GM12878 (cell line): ENCODE measurements around the gene TMEM229B.

Experiments
- CTCF ChIP-seq, 3 experiments: IDR thresholded peaks in 2 of 3; conservative IDR thresholded peaks in 1 of 3; 2 replicates each; pipeline ENCODE4 v1.5.1; 2011; ENCODE audit warnings: low read depth in 3 of 3, low read length in 3 of 3, mild to moderate bottlenecking in 3 of 3, control low read depth in 2 of 3, moderate library complexity in 2 of 3, inconsistent platforms in 1 of 3, mixed read lengths in 1 of 3; ENCODE audit not compliant: control insufficient read depth in 2 of 3, insufficient read depth in 1 of 3; ENCODE audit errors: extremely low read depth in 1 of 3
- NFIC ChIP-seq: IDR thresholded peaks from 2 replicates; pipeline ENCODE4 v1.6.1; 2012; ENCODE audit warnings: low read depth, mild to moderate bottlenecking, inconsistent platforms, low read length, moderate library complexity
- NR2C1 ChIP-seq: fragments of 450-650 bp; IDR thresholded peaks from 2 replicates; pipeline ENCODE4 v1.6.1; 2017; ENCODE audit warnings: antibody characterized with exemption, mild to moderate bottlenecking, moderate library complexity
- RAD21 ChIP-seq: IDR thresholded peaks from 2 replicates; pipeline ENCODE4 v1.6.1; 2011; ENCODE audit warnings: mild to moderate bottlenecking, low read depth, low read length, moderate library complexity; ENCODE audit not compliant: insufficient read depth
- RELA ChIP-seq: fragments of 450-650 bp; IDR thresholded peaks from 2 replicates; pipeline ENCODE4 v1.8.0; 2014; ENCODE audit warnings: borderline replicate concordance; ENCODE audit not compliant: partially characterized antibody
- TAF1 ChIP-seq: IDR thresholded peaks from 2 replicates; pipeline ENCODE4 v1.6.1; 2011; ENCODE audit warnings: mild to moderate bottlenecking, low read depth, low read length, borderline replicate concordance
- ZNF24 ChIP-seq: fragments of 450-650 bp; IDR thresholded peaks from 2 replicates; pipeline ENCODE4 v1.6.1; 2017; ENCODE audit warnings: antibody characterized with exemption, mild to moderate bottlenecking

DNA sequence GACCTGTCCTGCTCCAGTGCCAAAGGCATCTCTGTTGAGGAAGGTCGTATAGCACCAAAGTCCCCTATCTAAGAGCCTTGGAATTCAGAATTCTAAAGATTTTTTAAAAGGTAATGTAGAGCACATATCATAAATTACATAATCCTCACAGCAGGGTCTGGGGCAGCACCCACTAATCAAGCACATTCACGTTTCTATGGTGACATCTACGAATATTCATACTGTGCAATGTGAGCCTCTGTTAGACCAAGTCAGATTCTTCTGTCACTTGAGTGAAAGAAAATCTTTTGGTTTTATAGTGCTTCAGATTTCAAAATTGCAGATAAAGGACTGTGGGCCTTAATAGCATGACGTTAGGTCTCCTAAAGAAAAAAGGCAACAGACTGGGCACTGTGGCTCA is 13.1 kb upstream of the TMEM229B start:
- TF ChIP-seq TAF1: no peak
- no peak for TF ChIP-seq NFIC
- TF ChIP-seq CTCF (IDR thresholded peaks at IDR 0.05 in 2 of 3, conservative IDR thresholded peaks at IDR 0.05 in 1 of 3; ENCODE audit: control insufficient read depth in 2 of 3, extremely low read depth in 1 of 3, insufficient read depth in 1 of 3, low read depth in 3 of 3, low read length in 3 of 3): no peak
- no peak for TF ChIP-seq RELA
- TF ChIP-seq RAD21: no peak
- no peak for TF ChIP-seq ZNF24
- TF ChIP-seq NR2C1: no peak
